Measurements from ENCODE around the gene OR4D10. TPM values are rescaled to one million over a fixed set of nuclear protein-coding genes. Genes with fewer than 3 reads are reported as not detected.
"Not testable (repeated sequence)": the region's sequence is repeated elsewhere in the genome, so short reads cannot be mapped to it uniquely, and the experiment has no call there.

Gene OR4D10
- total RNA-seq, 2 donors from 2014 or later, result not detected

DNA sequence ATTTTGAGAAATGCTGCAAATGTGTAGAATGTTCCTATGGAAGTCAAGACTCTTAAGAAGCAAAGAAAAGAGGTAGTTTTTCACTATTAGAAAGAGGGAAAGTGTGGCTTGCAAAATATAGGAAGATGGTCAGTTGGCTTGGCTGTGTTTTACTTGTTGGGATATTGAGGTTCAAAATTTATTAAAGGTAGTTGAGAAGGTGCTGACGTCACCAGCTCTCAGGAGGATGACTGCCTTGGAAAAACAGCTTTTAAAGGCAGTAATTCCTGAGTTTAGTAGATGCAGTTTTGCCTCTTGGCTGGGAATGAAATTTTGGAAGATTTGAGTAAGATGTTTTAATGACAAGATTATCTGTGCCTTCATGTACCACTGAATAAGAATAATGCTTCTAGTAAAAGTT is 38.6 kb downstream of the OR4D10 start:
- H3K4me1 Mint-ChIP-seq, result no peaks in the 10 kb centered on the region

DNA sequence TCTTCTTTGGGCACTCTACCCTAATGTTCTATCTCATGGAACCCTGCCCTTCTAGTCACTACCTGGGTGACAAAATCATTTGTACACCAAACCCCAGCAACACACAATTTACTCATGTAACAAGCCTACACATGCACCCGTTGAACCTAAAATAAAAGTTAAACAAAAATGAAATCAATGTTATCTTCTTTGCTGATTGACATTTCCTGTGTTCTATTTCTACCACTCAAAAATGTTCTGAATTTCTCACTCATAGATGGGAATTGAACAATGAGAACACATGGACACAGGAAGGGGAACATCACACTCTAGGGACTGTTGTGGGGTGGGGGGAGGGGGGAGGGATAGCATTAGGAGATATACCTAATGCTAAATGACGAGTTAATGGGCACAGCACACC is 47.0 kb downstream of the OR4D10 start:
- not testable (repeated sequence) for H3K4me3 ChIP-seq (ENCODE audit: low read length); DNase-seq; H3K9me3 Mint-ChIP-seq; H3K27ac ChIP-seq (ENCODE audit: low read depth, low read length); H3K27me3 Mint-ChIP-seq (ENCODE audit: insufficient read depth); H3K36me3 ChIP-seq (ENCODE audit: control insufficient read depth, insufficient read depth, low read length); H3K27ac Mint-ChIP-seq; H3K36me3 Mint-ChIP-seq (ENCODE audit: low read depth); H3K27me3 ChIP-seq (ENCODE audit: control insufficient read depth, insufficient read depth, low read length, poor library complexity, severe bottlenecking); H3K4me1 ChIP-seq (ENCODE audit: control insufficient read depth, insufficient read depth, low read length); H3K4me3 Mint-ChIP-seq; H3K9me3 ChIP-seq (ENCODE audit: control insufficient read depth, low read length); H3K9ac ChIP-seq (ENCODE audit: extremely low read depth, low read length, poor library complexity, severe bottlenecking); H3K4me1 Mint-ChIP-seq
- WGBS, 2 experiments (ENCODE audit: insufficient coverage in 1 of 2, insufficient read length in 1 of 2), result 80 to 100% methylated on average over 1 of the region's 2 CpGs

More for the DNA sequence above, 38.6 kb downstream of the OR4D10 start:
- WGBS, 2 experiments (ENCODE audit: insufficient coverage in 1 of 2, insufficient read length in 1 of 2), result 86 to 87% methylated on average over 1 of the region's 1 CpG
- no peaks in the 10 kb centered on the region for H3K9me3 ChIP-seq (ENCODE audit: control insufficient read depth, low read length)
- Mint-ChIP-seq H3K4me3 (no peak overlapping the region), H3K27ac (no peak overlapping the region), H3K9me3 (no peaks in the 10 kb centered on the region), H3K36me3 (ENCODE audit: low read depth) (no peaks in the 10 kb centered on the region), H3K27me3 (ENCODE audit: insufficient read depth) (no peaks in the 10 kb centered on the region)
- no peak overlapping the region for H3K9ac ChIP-seq (ENCODE audit: extremely low read depth, low read length, poor library complexity, severe bottlenecking)
- H3K27ac ChIP-seq (ENCODE audit: low read depth, low read length), result no peak overlapping the region
- no peaks in the 10 kb centered on the region for H3K27me3 ChIP-seq (ENCODE audit: control insufficient read depth, insufficient read depth, low read length, poor library complexity, severe bottlenecking)
- H3K4me3 ChIP-seq (ENCODE audit: low read length), result no peak overlapping the region
- no peaks in the 10 kb centered on the region for H3K36me3 ChIP-seq (ENCODE audit: control insufficient read depth, insufficient read depth, low read length)
- no peaks in the 10 kb centered on the region for H3K4me1 ChIP-seq (ENCODE audit: control insufficient read depth, insufficient read depth, low read length)
- DNase-seq, result no peak
- TF ChIP-seq, protein P1, sequence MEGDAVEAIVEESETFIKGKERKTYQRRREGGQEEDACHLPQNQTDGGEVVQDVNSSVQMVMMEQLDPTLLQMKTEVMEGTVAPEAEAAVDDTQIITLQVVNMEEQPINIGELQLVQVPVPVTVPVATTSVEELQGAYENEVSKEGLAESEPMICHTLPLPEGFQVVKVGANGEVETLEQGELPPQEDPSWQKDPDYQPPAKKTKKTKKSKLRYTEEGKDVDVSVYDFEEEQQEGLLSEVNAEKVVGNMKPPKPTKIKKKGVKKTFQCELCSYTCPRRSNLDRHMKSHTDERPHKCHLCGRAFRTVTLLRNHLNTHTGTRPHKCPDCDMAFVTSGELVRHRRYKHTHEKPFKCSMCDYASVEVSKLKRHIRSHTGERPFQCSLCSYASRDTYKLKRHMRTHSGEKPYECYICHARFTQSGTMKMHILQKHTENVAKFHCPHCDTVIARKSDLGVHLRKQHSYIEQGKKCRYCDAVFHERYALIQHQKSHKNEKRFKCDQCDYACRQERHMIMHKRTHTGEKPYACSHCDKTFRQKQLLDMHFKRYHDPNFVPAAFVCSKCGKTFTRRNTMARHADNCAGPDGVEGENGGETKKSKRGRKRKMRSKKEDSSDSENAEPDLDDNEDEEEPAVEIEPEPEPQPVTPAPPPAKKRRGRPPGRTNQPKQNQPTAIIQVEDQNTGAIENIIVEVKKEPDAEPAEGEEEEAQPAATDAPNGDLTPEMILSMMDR (conservative IDR thresholded peaks at IDR 0.05), result no peak

DNA sequence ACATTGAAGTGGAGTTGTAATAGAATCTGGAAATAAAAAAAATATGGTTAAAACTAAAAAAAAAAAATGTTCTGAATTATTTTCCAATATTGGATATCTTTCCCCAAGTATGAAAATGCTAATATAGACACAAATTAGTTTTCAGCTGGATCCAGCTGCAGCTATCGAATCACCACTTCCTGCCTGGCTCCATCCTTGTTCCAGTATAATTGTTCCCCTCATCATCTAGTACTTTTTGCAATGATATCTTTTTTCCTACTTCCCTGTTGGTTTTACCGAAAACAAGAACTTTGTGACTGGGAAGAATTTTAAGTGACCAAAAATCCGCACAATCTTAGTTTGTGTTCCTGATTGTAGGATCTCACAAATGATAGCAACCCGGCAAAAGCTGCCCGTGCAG is 47.6 kb downstream of the OR4D10 start:
- no peaks in the 10 kb centered on the region for H3K27me3 Mint-ChIP-seq (ENCODE audit: insufficient read depth)
- no peaks in the 10 kb centered on the region for H3K36me3 Mint-ChIP-seq (ENCODE audit: low read depth)
- Histone ChIP-seq H3K4me1 (ENCODE audit: control insufficient read depth, insufficient read depth, low read length) (no peaks in the 10 kb centered on the region), H3K36me3 (ENCODE audit: control insufficient read depth, insufficient read depth, low read length) (no peaks in the 10 kb centered on the region), H3K27ac (ENCODE audit: low read depth, low read length) (no peak overlapping the region), H3K4me3 (ENCODE audit: low read length) (no peak overlapping the region), H3K9ac (ENCODE audit: extremely low read depth, low read length, poor library complexity, severe bottlenecking) (no peak overlapping the region), H3K27me3 (ENCODE audit: control insufficient read depth, insufficient read depth, low read length, poor library complexity, severe bottlenecking) (no peaks in the 10 kb centered on the region), H3K9me3 (ENCODE audit: control insufficient read depth, low read length) (no peaks in the 10 kb centered on the region)
- H3K4me3 Mint-ChIP-seq, result no peak overlapping the region
- TF ChIP-seq, protein P1 (conservative IDR thresholded peaks at IDR 0.05), result no peak
- DNase-seq, result no peak
- H3K4me1 Mint-ChIP-seq, result peaks cover 4% of the 10 kb centered on the region
- 94 to 96% methylated on average over 3 to 5 of the region's 5 CpGs for WGBS, 2 experiments (ENCODE audit: insufficient coverage in 1 of 2, insufficient read length in 1 of 2)
- no peak overlapping the region for H3K27ac Mint-ChIP-seq
- no peaks in the 10 kb centered on the region for H3K9me3 Mint-ChIP-seq

DNA sequence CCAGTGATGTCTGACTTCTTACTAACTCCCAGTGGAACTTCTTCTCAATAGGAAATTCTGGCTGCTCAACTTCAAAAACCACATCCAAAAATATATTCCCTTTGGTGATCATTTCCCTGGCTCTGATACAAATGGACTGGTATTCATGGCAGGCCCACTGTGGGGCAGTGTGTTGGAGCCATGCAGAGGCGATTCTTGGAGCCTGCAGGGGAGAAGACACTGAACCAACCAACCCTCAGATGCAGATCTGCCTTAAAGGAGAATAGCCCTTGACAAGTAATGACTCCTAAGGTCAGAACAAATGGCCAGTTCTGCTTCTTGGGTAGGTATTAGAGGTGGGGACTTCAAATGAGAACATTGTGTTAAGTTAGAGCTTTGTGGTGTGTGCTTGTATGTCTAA is 50.4 kb downstream of the OR4D10 start:
- peaks cover 18% of the 10 kb centered on the region for H3K4me1 Mint-ChIP-seq
- H3K27ac ChIP-seq (ENCODE audit: low read depth, low read length), result no peak overlapping the region
- no peaks in the 10 kb centered on the region for H3K9me3 Mint-ChIP-seq
- no peak overlapping the region for H3K4me3 ChIP-seq (ENCODE audit: low read length)
- H3K27me3 ChIP-seq (ENCODE audit: control insufficient read depth, insufficient read depth, low read length, poor library complexity, severe bottlenecking), result no peaks in the 10 kb centered on the region
- H3K27ac Mint-ChIP-seq, result no peak overlapping the region
- 37 to 40% methylated on average over 1 of the region's 1 CpG for WGBS, 2 experiments (ENCODE audit: insufficient coverage in 1 of 2, insufficient read length in 1 of 2)
- H3K27me3 Mint-ChIP-seq (ENCODE audit: insufficient read depth), result no peaks in the 10 kb centered on the region
- H3K36me3 Mint-ChIP-seq (ENCODE audit: low read depth), result no peaks in the 10 kb centered on the region
- H3K9ac ChIP-seq (ENCODE audit: extremely low read depth, low read length, poor library complexity, severe bottlenecking), result no peak overlapping the region
- H3K9me3 ChIP-seq (ENCODE audit: control insufficient read depth, low read length), result no peaks in the 10 kb centered on the region
- no peak overlapping the region for H3K4me3 Mint-ChIP-seq
- no peaks in the 10 kb centered on the region for H3K4me1 ChIP-seq (ENCODE audit: control insufficient read depth, insufficient read depth, low read length)
- DNase-seq, result peak; percentile 50
- TF ChIP-seq, protein P1 (conservative IDR thresholded peaks at IDR 0.05), result peak; percentile 56
- no peaks in the 10 kb centered on the region for H3K36me3 ChIP-seq (ENCODE audit: control insufficient read depth, insufficient read depth, low read length)

Data from endodermal cell (in vitro differentiated cells).